Measurements from ENCODE around the gene FKBP1B.

DNA sequence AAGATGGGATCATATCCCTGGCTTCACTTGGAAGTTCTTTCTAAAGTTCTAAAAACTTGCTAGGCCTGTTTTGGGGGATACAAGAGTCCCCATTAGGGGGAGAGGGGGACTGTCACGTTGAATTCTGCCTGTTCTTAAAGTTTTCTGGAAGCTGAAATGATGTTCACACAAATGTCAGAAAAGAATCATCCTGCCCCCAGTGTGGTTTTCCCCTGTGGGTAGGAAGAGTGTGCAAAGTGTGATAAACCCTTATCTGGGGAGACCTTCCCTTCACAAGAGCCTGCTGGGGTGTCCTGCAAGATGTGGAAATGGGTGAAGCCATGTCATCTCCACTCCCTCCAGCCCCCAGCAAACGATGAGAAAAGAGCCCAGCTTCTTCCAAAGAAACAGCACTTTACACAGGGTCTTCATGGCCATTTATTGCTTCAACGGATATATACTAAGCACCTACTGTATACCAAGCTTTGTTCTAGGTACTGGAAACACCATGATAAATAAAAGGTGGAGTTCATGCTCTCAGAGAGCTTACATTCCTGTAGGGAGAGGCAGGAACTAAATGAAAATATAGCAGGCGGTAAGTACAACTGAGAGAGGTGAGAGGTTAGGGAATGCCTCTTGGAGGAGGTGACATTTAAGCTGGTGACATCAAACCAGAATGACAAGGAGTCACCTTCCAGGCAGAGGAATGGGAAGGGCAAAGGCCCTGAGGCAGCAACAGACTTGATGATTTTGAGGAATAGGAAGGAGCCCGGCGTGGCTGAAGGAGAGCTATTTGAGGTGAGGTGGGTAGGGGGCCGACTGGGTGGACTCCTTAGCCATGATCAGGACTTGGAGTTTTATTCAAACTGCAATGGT is 38.1 kb upstream of the FKBP1B start:
- TF ChIP-seq HDAC2 (IDR thresholded peaks at IDR 0.05), result no peak
- no peak for TF ChIP-seq CEBPB (IDR thresholded peaks at IDR 0.05)
- no peak for TF ChIP-seq RNF2 (IDR thresholded peaks at IDR 0.05; ENCODE audit: borderline replicate concordance, low read depth)
- TF ChIP-seq, protein P1, sequence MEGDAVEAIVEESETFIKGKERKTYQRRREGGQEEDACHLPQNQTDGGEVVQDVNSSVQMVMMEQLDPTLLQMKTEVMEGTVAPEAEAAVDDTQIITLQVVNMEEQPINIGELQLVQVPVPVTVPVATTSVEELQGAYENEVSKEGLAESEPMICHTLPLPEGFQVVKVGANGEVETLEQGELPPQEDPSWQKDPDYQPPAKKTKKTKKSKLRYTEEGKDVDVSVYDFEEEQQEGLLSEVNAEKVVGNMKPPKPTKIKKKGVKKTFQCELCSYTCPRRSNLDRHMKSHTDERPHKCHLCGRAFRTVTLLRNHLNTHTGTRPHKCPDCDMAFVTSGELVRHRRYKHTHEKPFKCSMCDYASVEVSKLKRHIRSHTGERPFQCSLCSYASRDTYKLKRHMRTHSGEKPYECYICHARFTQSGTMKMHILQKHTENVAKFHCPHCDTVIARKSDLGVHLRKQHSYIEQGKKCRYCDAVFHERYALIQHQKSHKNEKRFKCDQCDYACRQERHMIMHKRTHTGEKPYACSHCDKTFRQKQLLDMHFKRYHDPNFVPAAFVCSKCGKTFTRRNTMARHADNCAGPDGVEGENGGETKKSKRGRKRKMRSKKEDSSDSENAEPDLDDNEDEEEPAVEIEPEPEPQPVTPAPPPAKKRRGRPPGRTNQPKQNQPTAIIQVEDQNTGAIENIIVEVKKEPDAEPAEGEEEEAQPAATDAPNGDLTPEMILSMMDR (IDR thresholded peaks at IDR 0.05), result no peak

Data from A549 (cell line).